ENCODE measurements around the gene TP53TG5.
A peak's percentile ranks its signal among the peaks of the same experiment; 100 is the strongest.

TP53TG5 gene

DNA sequence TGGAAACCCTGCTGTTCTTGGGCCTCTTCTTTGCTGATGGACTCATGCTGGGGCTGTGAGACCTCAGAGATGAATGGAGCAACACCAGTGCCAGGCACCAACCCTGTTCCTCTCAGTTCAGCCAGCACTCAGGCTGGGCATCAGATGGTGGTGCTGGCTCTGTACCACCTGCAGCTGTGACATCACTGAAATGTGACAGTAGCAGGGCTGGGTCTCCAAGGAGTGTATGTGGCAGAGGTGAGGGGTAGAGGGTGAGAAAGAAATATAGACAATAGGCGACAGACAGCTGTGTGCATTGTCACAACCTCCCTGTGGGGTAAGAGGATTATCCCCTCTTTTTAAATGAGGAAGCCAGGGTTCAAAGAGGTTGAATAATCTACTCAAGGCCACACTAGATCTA lies at the start of gene TP53TG5:
Gene TP53TG5, minus strand, starts transcription at position 135 of the 400 bp plus-strand sequence. Its CDS starts 89 bp downstream, at position 46.
- no peak for DNase-seq (ENCODE audit: low read depth in 3 of 3, low spot score in 1 of 3)

DNA sequence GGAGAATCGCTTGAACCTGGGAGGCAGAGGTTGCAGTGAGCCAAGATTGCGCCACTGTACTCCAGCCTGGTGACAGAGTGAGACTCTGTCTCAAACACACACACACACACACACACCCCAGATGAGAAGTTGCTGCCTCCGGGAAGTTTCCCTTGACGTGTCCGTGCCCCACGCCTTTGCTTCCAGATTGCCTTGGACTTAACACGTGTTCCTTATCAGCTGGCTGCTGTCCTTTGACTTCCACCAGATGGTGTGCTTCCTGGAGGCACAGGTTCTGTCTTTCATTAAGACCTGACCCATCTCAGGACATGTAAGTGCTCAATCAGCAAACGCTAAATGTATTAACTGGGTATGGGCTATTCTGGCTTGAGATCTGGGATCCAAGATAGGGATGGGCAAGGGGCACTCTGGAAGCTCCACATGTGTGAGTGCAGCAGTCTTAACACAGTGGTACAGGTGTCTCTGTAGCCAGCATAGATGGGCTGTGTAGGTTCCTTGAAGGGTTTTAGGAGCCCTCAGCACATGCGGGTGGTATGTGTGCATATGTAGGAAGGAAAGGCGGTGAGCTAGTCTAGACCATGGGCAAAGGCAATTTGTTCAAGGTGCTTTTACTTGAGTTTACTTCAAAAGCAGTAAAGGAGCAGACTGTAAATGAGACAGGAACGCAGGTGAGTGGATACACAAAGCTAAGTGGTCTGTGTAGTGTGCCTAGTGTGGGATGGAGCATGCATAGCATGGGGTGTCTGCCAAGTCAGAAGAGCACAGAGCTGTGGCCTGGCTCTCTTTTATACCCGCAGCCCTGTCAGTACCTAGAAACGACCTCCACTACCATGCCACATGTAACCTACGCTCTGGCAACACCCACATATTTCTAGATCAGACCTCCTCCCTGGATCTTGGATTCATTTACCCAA lies 49.4 kb upstream of the TP53TG5 start:
- DNase-seq (ENCODE audit: low read depth in 3 of 3, low spot score in 1 of 3), result no peak

DNA sequence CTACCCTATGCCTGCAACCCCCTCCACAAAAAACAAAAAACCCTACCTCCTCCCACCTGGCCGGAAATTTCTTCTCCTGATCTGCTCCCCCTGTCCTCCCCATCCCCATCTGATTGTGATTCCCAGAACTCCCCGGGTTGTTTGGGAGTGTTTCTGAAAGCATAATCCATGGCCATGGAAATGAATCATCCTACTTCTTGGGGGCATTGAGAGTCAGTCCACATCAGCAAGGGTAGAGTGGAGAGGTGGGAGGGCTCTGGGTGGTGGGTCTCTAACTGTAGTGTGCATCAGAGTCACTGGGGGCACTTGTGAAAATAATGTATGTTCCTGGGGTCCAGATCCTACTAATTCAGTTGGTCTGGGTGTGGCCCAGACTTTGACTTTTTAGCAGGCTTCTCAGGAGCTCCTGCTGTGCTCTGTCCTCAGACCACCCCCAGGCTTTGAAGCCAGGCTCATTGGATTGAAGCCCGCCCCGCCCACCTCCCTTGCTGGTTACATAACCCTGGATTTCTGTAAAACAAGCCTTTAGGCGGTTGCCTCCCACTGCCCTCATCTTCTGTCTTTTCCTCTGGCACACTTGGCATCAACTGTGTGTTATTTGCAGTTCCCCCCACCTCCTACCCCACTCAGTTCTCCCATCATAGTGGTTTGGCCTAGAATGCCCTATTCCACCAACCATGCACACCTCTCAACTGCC lies 48.3 kb upstream of the TP53TG5 start:
- no peak for DNase-seq (ENCODE audit: low read depth in 3 of 3, low spot score in 1 of 3)

DNA sequence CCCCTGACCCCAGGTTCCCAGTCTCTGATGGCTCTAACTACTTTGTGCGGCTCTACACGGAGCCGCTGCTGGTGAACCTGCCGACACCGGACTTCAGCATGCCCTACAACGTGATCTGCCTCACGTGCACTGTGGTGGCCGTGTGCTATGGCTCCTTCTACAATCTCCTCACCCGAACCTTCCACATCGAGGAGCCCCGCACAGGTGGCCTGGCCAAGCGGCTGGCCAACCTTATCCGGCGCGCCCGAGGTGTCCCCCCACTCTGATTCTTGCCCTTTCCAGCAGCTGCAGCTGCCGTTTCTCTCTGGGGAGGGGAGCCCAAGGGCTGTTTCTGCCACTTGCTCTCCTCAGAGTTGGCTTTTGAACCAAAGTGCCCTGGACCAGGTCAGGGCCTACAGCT lies 47.4 kb upstream of the TP53TG5 start:
- no peak for DNase-seq (ENCODE audit: low read depth in 3 of 3, low spot score in 1 of 3)

DNA sequence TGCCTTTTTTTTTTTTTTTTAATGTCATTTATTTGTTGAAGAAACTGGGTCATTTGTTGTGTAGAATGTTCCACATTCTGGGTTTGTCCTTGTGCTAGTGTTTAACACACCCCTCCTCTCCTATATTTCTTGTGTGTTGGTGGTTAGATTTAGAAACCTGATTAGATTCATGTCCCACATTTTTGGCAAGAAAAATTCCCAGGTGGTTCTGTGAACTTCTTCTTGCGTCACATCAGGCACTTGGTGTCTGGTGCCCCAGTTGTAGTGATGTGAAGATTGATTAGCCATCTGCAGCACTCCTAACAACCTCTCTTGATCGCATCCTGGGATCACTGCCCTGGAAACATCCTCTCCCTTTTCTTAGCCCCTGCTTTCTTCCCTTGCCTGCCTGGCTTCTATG lies 45.6 kb upstream of the TP53TG5 start:
- no peak for DNase-seq (ENCODE audit: low read depth in 3 of 3, low spot score in 1 of 3)

DNA sequence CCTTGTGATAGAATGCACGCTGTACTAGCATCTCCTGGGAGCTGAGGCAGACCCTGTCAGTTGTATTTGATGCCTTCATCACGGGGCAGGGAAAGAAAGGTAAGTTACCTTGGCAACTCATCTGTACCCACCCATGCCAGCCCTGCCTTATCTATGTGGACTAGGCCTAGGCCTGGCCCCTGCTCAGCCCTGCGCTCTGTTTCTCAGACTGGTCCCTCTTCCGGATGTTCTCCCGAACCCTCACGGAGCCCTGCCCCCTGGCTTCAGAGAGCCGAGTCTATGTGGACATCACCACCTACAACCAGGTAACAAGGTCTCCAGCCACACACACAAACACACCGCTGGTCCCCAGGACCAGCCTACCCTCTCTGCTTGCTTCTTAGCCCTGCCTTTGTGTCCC lies 42.0 kb upstream of the TP53TG5 start:
- no peak for DNase-seq (ENCODE audit: low read depth in 3 of 3, low spot score in 1 of 3)

DNA sequence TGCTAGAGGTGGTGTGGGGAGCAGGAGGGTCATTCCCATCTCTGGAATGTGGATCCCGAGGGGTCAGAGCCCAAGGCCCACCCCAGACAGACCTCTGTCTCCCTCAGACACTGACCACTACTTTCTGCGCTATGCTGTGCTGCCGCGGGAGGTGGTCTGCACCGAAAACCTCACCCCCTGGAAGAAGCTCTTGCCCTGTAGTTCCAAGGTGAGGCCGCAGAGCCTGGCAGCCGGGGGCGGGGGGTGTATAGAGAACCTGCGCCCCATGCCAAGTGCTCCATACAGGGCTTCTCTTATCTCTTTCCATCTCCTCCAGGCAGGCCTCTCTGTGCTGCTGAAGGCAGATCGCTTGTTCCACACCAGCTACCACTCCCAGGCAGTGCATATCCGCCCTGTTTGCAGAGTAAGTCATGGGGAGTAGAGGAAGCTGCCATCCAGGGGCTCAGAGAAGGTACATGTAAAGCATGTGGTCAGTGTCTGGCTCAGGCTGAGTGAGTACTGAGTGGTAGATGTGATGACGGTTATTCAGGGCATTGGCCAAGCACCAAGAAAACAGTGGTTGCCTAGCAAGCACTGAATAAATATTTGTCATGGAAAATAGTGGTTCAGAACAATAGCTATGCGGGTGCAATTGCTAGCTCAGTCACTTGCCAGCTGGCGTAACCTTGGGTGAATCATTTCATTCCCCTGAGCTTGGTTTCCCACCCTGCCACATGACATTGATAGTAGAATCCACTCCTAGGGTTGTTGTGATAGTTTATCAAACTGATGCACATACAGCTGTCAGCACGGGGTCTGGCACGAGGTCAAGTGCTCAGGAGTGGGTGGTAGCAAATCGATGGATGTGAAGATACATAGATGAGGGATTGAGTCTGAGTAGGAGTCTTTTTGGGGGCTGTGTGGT lies 41.3 kb upstream of the TP53TG5 start:
- no peak for DNase-seq (ENCODE audit: low read depth in 3 of 3, low spot score in 1 of 3)

DNA sequence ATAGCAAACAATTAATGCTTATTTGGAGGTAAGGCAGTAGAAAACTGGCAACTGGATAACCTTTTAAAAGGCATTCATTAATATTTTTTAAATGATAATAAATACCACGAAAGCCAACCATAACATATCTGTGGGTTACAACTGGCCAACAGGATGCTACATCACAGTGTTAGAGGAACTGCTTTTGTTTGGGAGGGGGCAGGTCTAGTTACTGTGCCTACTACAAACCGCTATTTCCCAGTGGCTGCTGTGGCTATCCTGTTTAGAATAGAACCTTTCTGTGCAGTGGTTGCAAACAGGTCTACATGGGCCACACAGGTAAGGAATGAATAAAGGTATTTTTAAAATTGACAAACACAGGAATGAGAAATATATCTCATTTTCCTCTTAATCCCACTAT lies 38.8 kb upstream of the TP53TG5 start:
- DNase-seq (ENCODE audit: low read depth in 3 of 3, low spot score in 1 of 3), result no peak

DNA sequence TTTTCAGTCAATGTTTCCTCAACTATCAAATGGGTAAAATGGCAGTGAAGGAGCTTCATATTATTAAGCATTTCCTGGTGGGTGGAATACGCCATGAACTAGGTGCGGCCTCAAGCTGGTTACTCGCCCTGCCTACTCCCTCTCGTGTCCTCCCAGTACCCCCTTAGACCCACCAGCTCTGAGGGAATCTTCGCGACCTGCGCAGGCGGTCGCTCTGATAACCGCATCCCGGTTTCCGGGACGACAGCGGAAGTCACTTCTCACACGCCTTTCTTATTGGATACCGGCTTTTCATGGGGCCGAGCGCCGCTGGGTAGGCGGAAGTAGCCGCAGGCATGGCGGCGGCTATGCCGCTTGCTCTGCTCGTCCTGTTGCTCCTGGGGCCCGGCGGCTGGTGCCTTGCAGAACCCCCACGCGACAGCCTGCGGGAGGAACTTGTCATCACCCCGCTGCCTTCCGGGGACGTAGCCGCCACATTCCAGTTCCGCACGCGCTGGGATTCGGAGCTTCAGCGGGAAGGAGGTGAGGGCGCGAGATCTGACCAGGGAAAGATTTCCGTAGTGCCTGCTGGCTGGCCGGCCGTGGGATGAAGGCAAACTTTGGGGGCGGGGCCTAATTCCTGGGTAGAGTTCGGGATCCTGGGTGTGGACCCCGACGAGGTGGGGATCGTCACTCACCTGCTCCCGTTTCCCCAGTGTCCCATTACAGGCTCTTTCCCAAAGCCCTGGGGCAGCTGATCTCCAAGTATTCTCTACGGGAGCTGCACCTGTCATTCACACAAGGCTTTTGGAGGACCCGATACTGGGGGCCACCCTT lies 37.9 kb upstream of the TP53TG5 start, which contains the start of gene PIGT:
Gene PIGT, plus strand, starts transcription at position 320 of the 816 bp plus-strand sequence. Its CDS starts 16 bp downstream, at position 336.
- peak; percentile 59 to 74 (median 73) for DNase-seq (ENCODE audit: low read depth in 3 of 3, low spot score in 1 of 3)

DNA sequence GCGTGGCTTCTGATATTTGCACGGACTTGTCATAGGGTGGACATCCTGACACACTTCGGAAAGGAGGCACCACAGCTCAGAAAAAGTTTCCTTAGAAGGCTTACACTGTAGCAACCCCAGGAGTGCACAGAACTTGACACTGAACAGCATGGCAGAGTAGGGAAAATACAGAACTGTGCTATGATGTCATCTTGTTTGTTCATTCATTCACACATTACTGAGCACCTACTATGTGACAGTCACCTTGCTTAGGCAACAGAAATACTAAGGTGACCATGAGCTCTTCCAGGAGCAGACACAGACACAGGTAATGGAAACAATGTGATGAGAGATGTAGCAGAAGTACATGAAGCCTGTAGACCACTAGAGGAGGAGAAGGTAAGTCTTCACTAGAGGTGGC lies 35.4 kb upstream of the TP53TG5 start:
- no peak for DNase-seq (ENCODE audit: low read depth in 3 of 3, low spot score in 1 of 3)

DNA sequence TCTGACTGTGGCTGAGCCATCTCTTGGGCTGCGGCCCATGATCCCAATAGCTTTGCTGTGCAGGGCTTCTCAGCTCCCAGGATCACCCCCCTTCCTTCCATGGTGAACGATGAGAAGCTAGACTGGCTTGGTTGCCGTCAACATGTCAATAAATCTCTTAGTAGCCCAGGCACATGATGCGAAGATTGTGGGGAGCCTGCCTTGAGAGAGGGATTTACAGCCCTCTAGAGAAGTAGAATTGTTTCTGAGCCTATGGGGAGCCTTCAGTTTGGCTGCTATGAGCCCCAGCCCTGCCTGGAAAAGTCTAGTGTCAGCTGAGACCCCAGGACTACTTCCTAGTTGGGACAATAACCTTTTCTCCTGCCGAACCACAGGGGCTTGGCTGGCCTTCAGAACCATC lies 34.5 kb upstream of the TP53TG5 start:
- no peak for DNase-seq (ENCODE audit: low read depth in 3 of 3, low spot score in 1 of 3)

DNA sequence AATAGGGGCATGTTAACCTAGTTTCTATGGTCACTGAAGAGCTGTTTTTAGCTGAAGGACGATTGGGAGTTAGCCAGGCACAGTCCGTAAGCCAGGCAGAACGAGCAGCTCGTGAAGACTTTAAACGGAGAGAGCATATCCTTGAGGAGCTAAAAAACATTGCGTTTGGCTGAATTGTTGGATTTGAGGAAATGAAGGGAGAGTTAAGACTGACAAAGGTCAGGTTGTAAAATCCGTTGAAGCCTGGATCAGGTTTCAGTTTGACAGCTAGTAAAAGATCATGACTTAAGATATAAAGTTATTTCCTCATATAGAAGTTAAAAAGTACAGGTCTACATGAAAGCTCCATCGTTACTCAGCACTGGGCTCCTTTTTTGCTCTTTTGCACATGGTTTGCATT lies 32.8 kb upstream of the TP53TG5 start:
- no peak for DNase-seq (ENCODE audit: low read depth in 3 of 3, low spot score in 1 of 3)

DNA sequence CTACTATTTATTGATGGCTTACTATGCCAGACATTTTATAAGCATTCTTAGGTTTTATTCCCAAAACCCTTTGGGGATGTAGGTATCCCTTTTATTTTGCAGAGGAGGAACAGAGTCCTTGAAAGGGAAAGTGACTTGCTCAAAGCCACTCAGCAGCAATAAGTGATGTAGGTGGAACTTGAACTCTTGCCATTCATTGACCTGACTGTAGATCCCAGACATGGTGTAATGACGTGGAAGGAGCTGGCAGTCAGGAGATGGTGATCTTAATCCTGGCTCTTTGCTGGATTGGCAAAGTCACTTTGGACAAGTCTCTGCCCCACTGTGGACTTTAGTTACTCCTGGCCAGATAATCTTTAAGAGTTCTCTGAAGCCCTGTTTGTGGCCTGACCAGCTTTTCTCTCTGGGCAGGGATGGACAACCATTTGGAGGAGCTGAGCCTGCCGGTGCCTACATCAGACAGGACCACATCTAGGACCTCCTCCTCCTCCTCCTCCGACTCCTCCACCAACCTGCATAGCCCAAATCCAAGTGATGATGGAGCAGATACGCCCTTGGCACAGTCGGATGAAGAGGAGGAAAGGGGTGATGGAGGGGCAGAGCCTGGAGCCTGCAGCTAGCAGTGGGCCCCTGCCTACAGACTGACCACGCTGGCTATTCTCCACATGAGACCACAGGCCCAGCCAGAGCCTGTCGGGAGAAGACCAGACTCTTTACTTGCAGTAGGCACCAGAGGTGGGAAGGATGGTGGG lies 31.6 kb upstream of the TP53TG5 start:
- DNase-seq (ENCODE audit: low read depth in 3 of 3, low spot score in 1 of 3), result no peak

DNA sequence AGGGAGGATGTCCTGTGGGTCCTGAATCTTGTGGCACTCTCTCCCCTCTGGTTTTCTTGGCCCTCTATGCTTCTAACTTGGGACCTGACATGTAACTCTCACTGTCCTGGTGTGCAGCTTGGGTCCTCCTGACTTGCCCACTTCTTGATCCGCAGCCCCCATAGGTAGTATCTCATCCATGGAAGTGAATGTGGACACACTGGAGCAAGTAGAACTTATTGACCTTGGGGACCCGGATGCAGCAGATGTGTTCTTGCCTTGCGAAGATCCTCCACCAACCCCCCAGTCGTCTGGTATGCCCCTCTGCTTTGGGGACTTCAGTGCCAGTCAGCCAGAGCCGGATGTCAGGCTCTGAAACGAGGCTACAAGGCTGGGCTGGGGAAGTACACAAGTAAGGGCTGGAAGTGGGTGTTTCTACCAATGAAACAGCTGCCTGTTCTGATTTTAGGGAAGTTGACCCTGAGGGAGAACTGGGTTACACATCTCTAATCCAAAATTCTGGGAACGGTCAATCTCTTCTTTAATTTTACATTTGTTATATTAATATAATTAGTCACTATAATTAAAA lies 30.6 kb upstream of the TP53TG5 start:
- DNase-seq (ENCODE audit: low read depth in 3 of 3, low spot score in 1 of 3), result no peak

DNA sequence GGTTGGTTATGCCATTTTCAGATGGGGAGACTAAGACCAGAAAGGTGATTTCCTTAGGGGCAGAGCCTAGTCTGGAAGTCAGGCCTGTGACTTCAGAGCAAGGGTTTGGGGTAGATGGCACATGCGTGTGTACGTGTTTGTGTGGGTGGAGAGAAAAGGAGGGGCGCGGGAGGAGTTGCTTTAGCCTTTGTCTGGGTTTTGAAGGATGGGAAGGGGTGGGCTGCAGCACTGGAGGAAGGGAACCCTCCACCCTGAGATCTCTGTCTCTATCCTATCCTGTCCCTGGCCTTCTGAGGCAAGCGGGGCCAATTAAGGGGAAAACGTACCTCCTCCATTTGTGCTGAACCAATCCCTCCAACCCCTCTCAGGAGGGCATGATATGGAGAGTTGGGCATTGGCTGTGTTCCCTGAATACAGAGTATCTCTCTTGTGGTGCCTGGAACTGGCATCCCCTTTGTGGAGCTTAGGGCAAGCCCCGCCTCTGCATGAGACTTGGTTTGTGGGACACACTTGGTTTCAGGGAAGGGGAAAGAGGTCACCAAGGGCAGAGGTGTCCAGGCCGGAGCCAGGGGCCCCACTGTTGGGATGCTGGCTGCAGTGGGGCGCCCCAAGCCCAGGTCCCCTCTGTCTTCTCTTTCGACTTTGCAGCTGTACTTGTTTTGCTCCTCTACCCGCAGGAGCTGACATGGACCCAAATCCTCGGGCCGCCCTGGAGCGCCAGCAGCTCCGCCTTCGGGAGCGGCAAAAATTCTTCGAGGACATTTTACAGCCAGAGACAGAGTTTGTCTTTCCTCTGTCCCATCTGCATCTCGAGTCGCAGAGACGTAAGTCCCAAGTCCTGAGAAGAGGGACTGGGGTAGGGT lies 29.9 kb upstream of the TP53TG5 start, which contains the start of gene DBNDD2:
Gene DBNDD2, plus strand, starts transcription at position 507 of the 863 bp plus-strand sequence. Its CDS starts 179 bp downstream, at position 686.
- DNase-seq (ENCODE audit: low read depth in 3 of 3, low spot score in 1 of 3), result no peak

DNA sequence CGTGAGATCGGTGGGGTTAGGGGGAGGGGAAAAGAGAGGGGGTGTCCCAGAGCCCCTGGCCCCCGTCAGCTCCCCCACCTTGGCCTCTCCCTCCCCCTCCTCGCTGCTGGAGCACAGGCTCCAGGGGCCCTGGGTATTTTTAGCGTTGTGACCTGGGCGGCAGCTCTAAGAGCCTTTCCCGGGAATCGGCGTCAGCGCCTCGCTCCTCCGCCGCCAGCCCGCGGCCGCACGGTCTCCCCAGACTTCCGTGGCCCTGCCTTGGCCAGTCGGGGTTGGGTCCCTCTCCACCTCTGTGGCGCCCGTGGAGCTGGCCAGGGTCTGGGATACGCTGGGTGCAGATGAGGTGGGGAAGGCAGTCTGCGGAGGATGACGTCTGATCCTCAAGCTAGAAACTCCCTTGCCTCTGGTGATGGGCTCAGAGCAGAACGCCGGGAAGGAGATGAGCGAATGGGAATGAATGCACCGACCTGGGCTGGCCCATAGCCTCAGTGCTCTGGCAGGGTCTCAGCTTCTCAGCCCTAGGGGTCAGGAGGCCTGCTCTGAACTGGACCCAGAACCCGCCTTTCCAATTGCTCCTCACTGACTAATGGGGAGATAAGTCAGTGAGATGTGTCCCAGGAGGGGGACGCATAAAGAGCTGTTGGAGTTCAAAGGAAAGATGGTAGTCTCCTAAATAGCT lies 29.1 kb upstream of the TP53TG5 start:
- no peak for DNase-seq (ENCODE audit: low read depth in 3 of 3, low spot score in 1 of 3)

DNA sequence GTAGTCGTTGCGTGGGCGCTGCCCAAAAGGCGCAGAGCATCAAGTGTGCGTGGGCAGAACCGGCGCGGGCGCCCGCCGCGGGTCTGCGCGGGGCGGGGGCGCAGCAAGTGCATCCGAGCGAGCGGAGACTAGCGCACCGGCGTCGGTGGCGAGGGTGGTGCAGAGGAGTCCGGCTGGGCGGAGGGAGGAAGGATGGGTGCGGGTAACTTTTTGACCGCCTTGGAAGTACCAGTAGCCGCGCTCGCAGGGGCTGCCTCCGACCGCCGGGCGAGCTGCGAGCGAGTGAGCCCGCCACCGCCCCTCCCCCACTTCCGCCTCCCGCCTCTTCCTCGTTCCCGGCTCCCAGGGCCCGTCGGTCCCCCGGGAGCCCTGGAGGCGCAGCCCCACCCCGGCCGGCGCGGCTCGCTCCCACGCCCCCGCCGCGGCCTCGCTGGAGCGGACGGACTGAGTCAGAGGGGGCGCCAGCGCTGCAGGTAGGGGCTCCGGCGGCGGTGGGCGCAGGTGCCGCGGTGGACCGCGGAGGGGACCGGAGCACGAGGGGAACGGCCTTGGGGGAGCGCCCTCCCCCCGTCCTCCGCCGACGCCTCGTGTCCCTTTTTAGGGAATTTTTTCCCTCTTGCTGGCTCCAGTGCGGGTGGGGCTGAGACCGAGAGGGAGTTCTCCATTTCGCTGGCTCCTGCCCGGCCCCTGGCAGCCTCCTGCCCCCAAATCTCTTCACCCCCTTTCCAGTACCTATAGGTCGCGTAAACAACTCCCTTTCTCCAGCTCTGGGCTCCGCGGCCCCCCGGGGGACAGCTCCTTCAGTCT lies 28.3 kb upstream of the TP53TG5 start:
- peak in 2 of 3 donors; percentile 31 to 35 for DNase-seq (ENCODE audit: low read depth in 3 of 3, low spot score in 1 of 3)
